Prostate gland (tissue), 2 donors: ENCODE data around the gene TATDN3. TPM values are rescaled to one million over a fixed set of nuclear protein-coding genes. Genes with fewer than 3 reads are reported as not detected.
A peak's percentile ranks its signal among the peaks of the same experiment; 100 is the strongest.

Source experiments
- DNase-seq: peaks from one replicate; pipeline ENCODE4 v3.0.0-alpha.2; 2019; ENCODE audit warnings: low spot score
- H3K27ac ChIP-seq, 2 donors: fragments of 200-600 bp; sonication (generic); 2 replicates each; pipeline ENCODE4 v1.5.1; 2017 to 2019
- H3K27me3 ChIP-seq: fragments of 200-600 bp; sonication (generic); replicated peaks from 2 replicates; pipeline ENCODE4 v1.5.1; 2019; ENCODE audit not compliant: insufficient read depth
- H3K36me3 ChIP-seq, 2 donors: fragments of 200-600 bp; sonication (generic); 1 replicate in 1 of 2; 2 replicates in 1 of 2; pipeline versions ENCODE4 v1.5.1 to v1.8.1; 2017 to 2019
- H3K4me1 ChIP-seq: fragments of 200-600 bp; sonication (generic); replicated peaks from 2 replicates; pipeline ENCODE4 v1.5.1; 2019
- H3K4me3 ChIP-seq, 2 donors: fragments of 200-600 bp; sonication (generic); 2 replicates each; pipeline ENCODE4 v1.5.1; 2017 to 2019
- H3K9me3 ChIP-seq: fragments of 200-600 bp; sonication (generic); 2 replicates; pipeline ENCODE4 v1.5.1; 2017
- POLR2A ChIP-seq: fragments of 450-650 bp; IDR thresholded peaks from one replicate; pipeline ENCODE4 v1.6.1; 2016; ENCODE audit warnings: antibody characterized with exemption, mild to moderate bottlenecking
- POLR2AphosphoS5 ChIP-seq: sonication (generic); formaldehyde crosslinking; IDR thresholded peaks from one replicate; pipeline ENCODE4 v1.6.1; 2017; ENCODE audit warnings: antibody characterized with exemption
- WGBS: methylation state at CpG from one replicate; pipeline ENCODE4 v1.1.5; 2018; 5-methylcytosine and 5-hydroxymethylcytosine counted together
- intact Hi-C: fragments of 100-400 bp; cut with DNase I; formaldehyde crosslinking; loops from one replicate; pipeline ENCODE4 v1.14.2; 2022
- total RNA-seq, 2 donors: library from RNA; depleted of rRNA; stranded (reverse); fragments of >200 nt; gene quantifications; one replicate each; pipeline ENCODE4 v1.1.0, GENCODE V29; 2016
- TF ChIP-seq, protein P1 (sequence below), 4 experiments: fragments of 200-600 bp in 2 of 4; fragments of 450-650 bp in 2 of 4; sonication (generic) in 2 of 4; IDR thresholded peaks; 1 replicate in 3 of 4; 2 replicates in 1 of 4; pipeline ENCODE4 v1.5.1; 2016 to 2019; ENCODE audit warnings: antibody characterized with exemption in 4 of 4, mild to moderate bottlenecking in 2 of 4, moderate library complexity in 2 of 4

Gene TATDN3
- total RNA-seq, 2 donors from 2014 or later, result 9.0 to 10.2 TPM

DNA sequence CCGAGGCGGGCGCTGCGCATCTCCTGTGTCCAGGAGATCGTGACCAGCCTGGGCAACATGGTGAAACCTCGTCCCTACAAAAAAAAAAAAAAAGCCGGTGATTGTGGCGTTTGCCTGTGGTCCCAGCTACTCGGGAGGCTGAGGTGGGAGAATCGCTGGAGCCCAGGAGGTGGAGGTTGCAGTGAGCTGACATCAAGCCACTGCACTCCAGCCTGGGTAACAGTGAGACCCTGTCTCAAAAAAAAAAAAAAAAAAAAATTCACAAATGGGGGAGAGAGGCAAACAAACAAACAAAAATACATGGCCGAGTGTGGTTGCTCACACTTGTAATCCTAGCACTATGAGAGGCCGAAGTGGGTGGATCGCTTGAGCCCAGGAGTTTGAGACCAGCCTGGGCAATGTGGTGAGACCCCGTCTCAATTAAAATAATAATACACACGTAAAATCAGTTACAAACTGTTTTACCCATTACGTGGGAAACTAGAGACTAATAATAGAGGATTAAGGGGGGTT lies 758 bp downstream of the TATDN3 start:
- Histone ChIP-seq H3K4me1 (no peaks in the 10 kb centered on the region), H3K27ac (peak overlapping the region; percentile 86 to 97), H3K4me3 (peak overlapping the region; percentile 81 to 84), H3K27me3 (no peaks in the 10 kb centered on the region), H3K9me3 (no peaks in the 10 kb centered on the region), H3K36me3 (no peaks in the 10 kb centered on the region)
- no peak for DNase-seq
- intact Hi-C loops, result no loop called here
- TF ChIP-seq, protein P1, sequence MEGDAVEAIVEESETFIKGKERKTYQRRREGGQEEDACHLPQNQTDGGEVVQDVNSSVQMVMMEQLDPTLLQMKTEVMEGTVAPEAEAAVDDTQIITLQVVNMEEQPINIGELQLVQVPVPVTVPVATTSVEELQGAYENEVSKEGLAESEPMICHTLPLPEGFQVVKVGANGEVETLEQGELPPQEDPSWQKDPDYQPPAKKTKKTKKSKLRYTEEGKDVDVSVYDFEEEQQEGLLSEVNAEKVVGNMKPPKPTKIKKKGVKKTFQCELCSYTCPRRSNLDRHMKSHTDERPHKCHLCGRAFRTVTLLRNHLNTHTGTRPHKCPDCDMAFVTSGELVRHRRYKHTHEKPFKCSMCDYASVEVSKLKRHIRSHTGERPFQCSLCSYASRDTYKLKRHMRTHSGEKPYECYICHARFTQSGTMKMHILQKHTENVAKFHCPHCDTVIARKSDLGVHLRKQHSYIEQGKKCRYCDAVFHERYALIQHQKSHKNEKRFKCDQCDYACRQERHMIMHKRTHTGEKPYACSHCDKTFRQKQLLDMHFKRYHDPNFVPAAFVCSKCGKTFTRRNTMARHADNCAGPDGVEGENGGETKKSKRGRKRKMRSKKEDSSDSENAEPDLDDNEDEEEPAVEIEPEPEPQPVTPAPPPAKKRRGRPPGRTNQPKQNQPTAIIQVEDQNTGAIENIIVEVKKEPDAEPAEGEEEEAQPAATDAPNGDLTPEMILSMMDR (IDR thresholded peaks at IDR 0.05), result no peak
- 16% methylated on average over 16 of the region's 16 CpGs for WGBS

DNA sequence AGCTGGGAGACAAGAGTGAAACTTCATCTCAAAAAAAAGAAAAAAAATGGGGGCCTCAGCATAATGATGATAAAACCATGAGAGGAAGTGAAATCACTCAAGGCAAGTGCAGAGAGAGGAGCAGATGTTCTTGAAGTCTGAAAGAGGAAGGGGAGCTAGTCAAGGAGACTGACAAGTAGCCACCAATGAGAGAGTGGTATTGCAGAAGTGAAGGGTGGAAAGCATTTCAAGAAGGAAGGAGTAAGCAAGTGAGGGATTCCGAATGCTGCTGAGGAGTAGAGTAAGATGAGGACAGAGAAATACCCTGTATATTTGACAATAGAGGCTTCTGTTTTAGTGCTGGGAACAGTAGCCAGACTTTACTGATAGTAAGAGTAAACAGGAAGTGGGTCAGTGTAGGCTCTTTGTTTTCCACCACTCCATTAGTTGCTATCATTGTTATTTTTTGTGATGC lies 2.9 kb downstream of the TATDN3 start:
- intact Hi-C loops, result no loop called here
- WGBS, result 76% methylated on average over 1 of the region's 1 CpG
- Histone ChIP-seq H3K4me1 (no peaks in the 10 kb centered on the region), H3K27me3 (no peaks in the 10 kb centered on the region), H3K36me3 (no peaks in the 10 kb centered on the region), H3K4me3 (no peak overlapping the region), H3K27ac (no peak overlapping the region), H3K9me3 (no peaks in the 10 kb centered on the region)
- TF ChIP-seq POLR2A, result no peak
- no peak for TF ChIP-seq POLR2AphosphoS5
- TF ChIP-seq, protein P1 (IDR thresholded peaks at IDR 0.05), result no peak
- DNase-seq, result no peak

DNA sequence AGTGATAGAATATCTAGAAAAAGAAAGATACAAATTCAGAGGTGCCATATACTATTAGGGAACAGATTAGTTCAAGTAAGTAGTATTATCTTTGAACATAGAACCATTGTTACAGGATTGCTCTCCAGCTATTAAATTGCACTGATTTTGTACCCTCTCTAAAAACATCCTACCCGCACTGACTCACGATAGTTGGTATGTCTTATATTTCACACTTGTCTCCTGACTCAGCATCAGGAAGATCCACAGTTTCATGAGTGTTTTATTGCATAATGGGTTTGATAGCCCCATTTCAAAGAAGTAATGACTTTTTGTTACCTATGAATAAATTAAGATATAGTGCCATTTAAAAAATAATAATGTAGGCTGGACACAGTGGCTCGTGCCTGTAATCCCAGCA lies 6.0 kb downstream of the TATDN3 start:
- H3K36me3 ChIP-seq, result no peaks in the 10 kb centered on the region
- WGBS, result 93% methylated on average over 3 of the region's 3 CpGs

DNA sequence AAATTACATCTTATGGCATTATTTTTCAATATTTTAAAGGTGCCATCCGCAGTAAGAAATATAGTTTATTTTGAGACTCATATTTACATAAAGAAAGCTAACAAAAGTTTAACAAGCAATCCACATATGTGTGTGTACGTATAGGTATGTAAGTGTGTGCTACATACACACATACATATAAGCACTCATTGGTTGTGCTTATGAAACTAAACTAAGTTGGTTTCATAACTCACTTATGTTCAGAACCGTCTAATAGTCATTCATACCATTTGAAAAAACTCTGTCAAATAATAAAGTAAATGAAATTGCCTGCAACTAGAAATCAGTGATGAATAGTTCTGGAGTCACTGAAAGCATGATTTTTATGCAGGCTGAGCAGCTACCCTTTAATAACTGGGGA lies 14.1 kb downstream of the TATDN3 start:
- Histone ChIP-seq H3K4me1 (no peaks in the 10 kb centered on the region), H3K36me3 (no peaks in the 10 kb centered on the region), H3K27me3 (no peaks in the 10 kb centered on the region), H3K9me3 (no peaks in the 10 kb centered on the region), H3K4me3 (no peak overlapping the region), H3K27ac (no peak overlapping the region)
- no peak for TF ChIP-seq POLR2A
- no peak for TF ChIP-seq POLR2AphosphoS5
- TF ChIP-seq, protein P1 (IDR thresholded peaks at IDR 0.05), result no peak
- no peak for DNase-seq
- intact Hi-C loops, result no loop called here
- WGBS, result 89% methylated on average over 3 of the region's 3 CpGs

More for the DNA sequence above, 6.0 kb downstream of the TATDN3 start:
- Histone ChIP-seq H3K4me3 (no peak overlapping the region), H3K27me3 (no peaks in the 10 kb centered on the region), H3K27ac (no peak overlapping the region), H3K9me3 (no peaks in the 10 kb centered on the region), H3K4me1 (no peaks in the 10 kb centered on the region)
- no peak for TF ChIP-seq POLR2A
- TF ChIP-seq, protein P1 (IDR thresholded peaks at IDR 0.05), result no peak
- no peak for TF ChIP-seq POLR2AphosphoS5
- no peak for DNase-seq
- intact Hi-C loops, result no loop called here

DNA sequence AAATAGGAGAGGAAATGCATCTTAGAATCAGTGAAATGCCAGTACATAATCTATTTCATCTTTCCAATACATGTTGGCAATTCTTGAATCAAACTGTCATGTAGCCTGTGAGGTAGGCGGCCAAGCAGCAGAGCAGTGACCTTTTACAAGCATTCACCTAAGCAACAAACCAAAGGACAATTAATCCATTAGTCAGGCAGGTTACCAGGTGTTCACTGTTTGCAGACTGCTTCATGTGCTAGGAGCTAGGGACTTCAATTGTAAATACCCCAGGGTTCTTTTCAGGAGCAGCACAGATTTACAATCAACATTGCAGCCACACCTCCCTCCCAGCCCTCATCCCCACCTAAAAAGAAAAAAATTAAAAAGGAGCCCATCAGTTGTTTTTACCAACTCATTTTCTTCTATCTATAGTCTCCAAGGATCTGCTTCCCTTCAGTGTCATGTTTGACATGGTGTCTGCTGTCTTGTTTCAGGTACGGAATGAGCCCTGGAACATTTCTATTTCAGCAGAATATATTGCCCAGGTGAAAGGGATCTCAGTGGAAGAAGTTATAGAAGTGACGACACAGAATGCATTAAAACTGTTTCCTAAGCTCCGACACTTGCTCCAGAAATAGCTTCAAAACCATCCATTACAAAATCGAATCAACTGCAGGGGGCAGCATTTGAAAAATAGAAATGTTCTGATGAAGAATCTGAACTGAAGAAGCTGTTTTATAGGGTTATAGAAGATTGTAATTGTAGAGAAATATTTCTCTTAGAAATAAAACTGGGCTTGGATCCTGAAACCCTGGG lies 23.0 kb downstream of the TATDN3 start:
- Histone ChIP-seq H3K9me3 (no peaks in the 10 kb centered on the region), H3K4me1 (no peaks in the 10 kb centered on the region), H3K36me3 (no peaks in the 10 kb centered on the region), H3K27me3 (no peaks in the 10 kb centered on the region), H3K4me3 (no peak overlapping the region), H3K27ac (no peak overlapping the region)
- WGBS, result 56% methylated on average over 5 of the region's 5 CpGs
- intact Hi-C loops, result loop anchor here (5.0 kb wide), 1 partner anchor 183 kb away; no protein-coding TSS in a partner anchor
- no peak for TF ChIP-seq POLR2A
- TF ChIP-seq, protein P1 (IDR thresholded peaks at IDR 0.05), result peak in 3 of 4 experiments; percentile 32 to 42 (median 40)
- peak; percentile 13 for DNase-seq
